HG02759 (cell line): Measurements from ENCODE around the gene TMEM39B.
"Not testable (repeated sequence)": the region's sequence is repeated elsewhere in the genome, so short reads cannot be mapped to it uniquely, and the experiment has no call there.

Experiments
- ATAC-seq: cut with Tn5 transposase; IDR thresholded peaks from one replicate; pipeline ENCODE4 v1.9.1; 2021; ENCODE audit warnings: mild to moderate bottlenecking, moderate library complexity; ENCODE audit not compliant: unreplicated experiment

TMEM39B gene

GRCh38 chr1:32111040-32111623 lies 38.4 kb downstream of the TMEM39B start:
- ATAC-seq, result no peak

- no peak for ATAC-seq
Observed at GRCh38 chr1:32111789-32112188, 39.0 kb downstream of the TMEM39B start.

- no peak for ATAC-seq
Observed at GRCh38 chr1:32112806-32113375, 40.2 kb downstream of the TMEM39B start.

- not testable (repeated sequence) for ATAC-seq
Observed at GRCh38 chr1:32113436-32113835, 40.7 kb downstream of the TMEM39B start.

- ATAC-seq, result no peak
Observed at GRCh38 chr1:32114420-32114819, 41.7 kb downstream of the TMEM39B start.

- ATAC-seq, result no peak
Observed at GRCh38 chr1:32115496-32115895, 42.8 kb downstream of the TMEM39B start.

- no peak for ATAC-seq
Observed at GRCh38 chr1:32116531-32116930, 43.8 kb downstream of the TMEM39B start.

GRCh38 chr1:32122151-32122550 lies 49.4 kb downstream of the TMEM39B start:
- ATAC-seq, result no peak

GRCh38 chr1:32123361-32123760 lies 50.6 kb downstream of the TMEM39B start:
- not testable (repeated sequence) for ATAC-seq

GRCh38 chr1:32125313-32125712 lies 52.6 kb downstream of the TMEM39B start:
- ATAC-seq, result no peak

GRCh38 chr1:32126770-32127169 lies 54.0 kb downstream of the TMEM39B start:
- ATAC-seq, result no peak

- no peak for ATAC-seq
Observed at GRCh38 chr1:32127409-32128198, 54.9 kb downstream of the TMEM39B start.

- no peak for ATAC-seq
Observed at GRCh38 chr1:32128479-32128878, 55.7 kb downstream of the TMEM39B start.

- no peak for ATAC-seq
Observed at GRCh38 chr1:32128964-32129363, 56.2 kb downstream of the TMEM39B start.

- ATAC-seq, result not testable (repeated sequence)
Observed at GRCh38 chr1:32133950-32134280, 61.2 kb downstream of the TMEM39B start.

GRCh38 chr1:32137111-32137510 lies 64.4 kb downstream of the TMEM39B start:
- no peak for ATAC-seq

GRCh38 chr1:32138965-32139364 lies 66.2 kb downstream of the TMEM39B start:
- ATAC-seq, result no peak

- no peak for ATAC-seq
Observed at GRCh38 chr1:32142446-32143301, 69.9 kb downstream of the TMEM39B start.

GRCh38 chr1:32143302-32143695 lies 70.6 kb downstream of the TMEM39B start:
- ATAC-seq, result not testable (repeated sequence)

- no peak for ATAC-seq
Observed at GRCh38 chr1:32144033-32144432, 71.3 kb downstream of the TMEM39B start.

- ATAC-seq, result not testable (repeated sequence)
Observed at GRCh38 chr1:32147799-32148198, 75.1 kb downstream of the TMEM39B start.
